Astrocyte (in vitro differentiated cells and primary cell): Measurements from ENCODE around the gene TMEM14A.

Experiments used
- EZH2 ChIP-seq: IDR thresholded peaks from 2 replicates; pipeline ENCODE4 v1.6.1; 2012; ENCODE audit warnings: mild to moderate bottlenecking, low read length, inconsistent platforms; ENCODE audit not compliant: insufficient read depth
- TF ChIP-seq, protein P1 (sequence below): IDR thresholded peaks from 2 replicates; pipeline ENCODE4 v1.5.1; 2011; ENCODE audit warnings: low read depth, mild to moderate bottlenecking, inconsistent platforms, low read length, moderate library complexity; ENCODE audit not compliant: insufficient read depth

DNA sequence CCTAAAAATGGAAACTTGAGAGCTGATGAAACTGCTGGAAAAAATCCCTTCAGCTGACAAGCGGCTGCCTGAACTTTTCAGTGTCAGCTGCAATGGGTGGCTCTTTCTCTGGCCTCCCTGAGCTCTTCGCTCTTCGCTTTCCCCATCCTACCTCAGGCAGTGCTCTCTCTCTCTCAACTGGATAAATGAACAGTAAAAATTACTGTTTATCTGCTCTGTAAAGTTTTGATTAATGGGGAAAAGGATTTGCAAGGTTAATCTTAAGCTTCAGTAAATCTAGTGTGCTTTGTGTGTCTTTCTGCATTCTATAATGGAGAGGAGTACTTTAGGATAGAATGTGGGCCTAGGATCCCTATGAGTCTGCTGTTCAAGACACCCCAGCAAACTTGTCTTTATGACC, 35.1 kb downstream of the TMEM14A start:
- TF ChIP-seq, protein P1, sequence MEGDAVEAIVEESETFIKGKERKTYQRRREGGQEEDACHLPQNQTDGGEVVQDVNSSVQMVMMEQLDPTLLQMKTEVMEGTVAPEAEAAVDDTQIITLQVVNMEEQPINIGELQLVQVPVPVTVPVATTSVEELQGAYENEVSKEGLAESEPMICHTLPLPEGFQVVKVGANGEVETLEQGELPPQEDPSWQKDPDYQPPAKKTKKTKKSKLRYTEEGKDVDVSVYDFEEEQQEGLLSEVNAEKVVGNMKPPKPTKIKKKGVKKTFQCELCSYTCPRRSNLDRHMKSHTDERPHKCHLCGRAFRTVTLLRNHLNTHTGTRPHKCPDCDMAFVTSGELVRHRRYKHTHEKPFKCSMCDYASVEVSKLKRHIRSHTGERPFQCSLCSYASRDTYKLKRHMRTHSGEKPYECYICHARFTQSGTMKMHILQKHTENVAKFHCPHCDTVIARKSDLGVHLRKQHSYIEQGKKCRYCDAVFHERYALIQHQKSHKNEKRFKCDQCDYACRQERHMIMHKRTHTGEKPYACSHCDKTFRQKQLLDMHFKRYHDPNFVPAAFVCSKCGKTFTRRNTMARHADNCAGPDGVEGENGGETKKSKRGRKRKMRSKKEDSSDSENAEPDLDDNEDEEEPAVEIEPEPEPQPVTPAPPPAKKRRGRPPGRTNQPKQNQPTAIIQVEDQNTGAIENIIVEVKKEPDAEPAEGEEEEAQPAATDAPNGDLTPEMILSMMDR: no peak
- no peak for TF ChIP-seq EZH2
